HEK293T (cell line): Measurements from ENCODE around the gene FAM50A.

ENCODE experiments used
- ELF4 ChIP-seq: fragments of 450-650 bp; IDR thresholded peaks from 2 replicates; pipeline ENCODE4 v1.6.1; 2017; ENCODE audit warnings: antibody characterized with exemption
- FOXK2 ChIP-seq: fragments of 450-650 bp; IDR thresholded peaks from 2 replicates; pipeline ENCODE4 v1.6.1; 2016; ENCODE audit warnings: mild to moderate bottlenecking
- FOXM1 ChIP-seq: fragments of 450-650 bp; IDR thresholded peaks from 2 replicates; pipeline ENCODE4 v1.6.1; 2017; ENCODE audit warnings: mild to moderate bottlenecking, borderline replicate concordance
- L3MBTL2 ChIP-seq: fragments of 450-650 bp; conservative IDR thresholded peaks from 2 replicates; pipeline ENCODE4 v1.6.1; 2016; ENCODE audit warnings: mild to moderate bottlenecking
- LEF1 ChIP-seq: fragments of 450-650 bp; IDR thresholded peaks from 2 replicates; pipeline ENCODE4 v1.6.1; 2017; ENCODE audit warnings: mild to moderate bottlenecking, borderline replicate concordance
- NFRKB ChIP-seq: fragments of 450-650 bp; IDR thresholded peaks from 2 replicates; pipeline ENCODE4 v1.6.1; 2016; ENCODE audit warnings: mild to moderate bottlenecking, moderate library complexity
- PKNOX1 ChIP-seq: fragments of 450-650 bp; IDR thresholded peaks from 2 replicates; pipeline ENCODE4 v1.6.1; 2016
- SP1 ChIP-seq: fragments of 450-650 bp; IDR thresholded peaks from 2 replicates; pipeline ENCODE4 v1.6.1; 2017
- SUZ12 ChIP-seq: fragments of 450-650 bp; IDR thresholded peaks from 2 replicates; pipeline ENCODE4 v1.6.1; 2016; ENCODE audit warnings: mild to moderate bottlenecking
- TARDBP ChIP-seq: fragments of 450-650 bp; IDR thresholded peaks from 2 replicates; pipeline ENCODE4 v1.6.1; 2016

GRCh38 chrX:154443479-154443910 lies 446 bp upstream of the FAM50A start:
- no peak for TF ChIP-seq FOXK2
- TF ChIP-seq NFRKB, result no peak
- no peak for TF ChIP-seq ELF4
- no peak for TF ChIP-seq L3MBTL2
- TF ChIP-seq SP1, result no peak
- TF ChIP-seq PKNOX1, result no peak
- TF ChIP-seq FOXM1, result no peak
- no peak for TF ChIP-seq TARDBP
- TF ChIP-seq SUZ12, result no peak
- TF ChIP-seq LEF1, result no peak
